Uterus (tissue), 4 donors: ENCODE data around the gene PTPN14. TPM values are rescaled to one million over a fixed set of nuclear protein-coding genes. Genes with fewer than 3 reads are reported as not detected.

Experiments
- DNase-seq, 2 donors: peaks; one replicate each; pipeline ENCODE4 v3.0.0-alpha.2; 2019 to 2020
- H3K27ac ChIP-seq, 2 donors: fragments of 200-600 bp; sonication (generic); 1 replicate in 1 of 2; 2 replicates in 1 of 2; pipeline ENCODE4 v1.5.1; 2016 to 2018
- H3K27me3 ChIP-seq, 2 donors: fragments of 200-600 bp; sonication (generic); one replicate each; pipeline ENCODE4 v1.5.1; 2018 to 2019; ENCODE audit warnings: control low read depth in 1 of 2
- H3K36me3 ChIP-seq, 2 donors: fragments of 200-600 bp; sonication (generic); one replicate each; pipeline ENCODE4 v1.5.1; 2019; ENCODE audit warnings: control low read depth in 1 of 2
- H3K4me1 ChIP-seq, 2 donors: fragments of 200-600 bp; sonication (generic); one replicate each; pipeline ENCODE4 v1.5.1; 2018 to 2019; ENCODE audit warnings: control low read depth in 1 of 2
- H3K4me3 ChIP-seq, 2 donors: fragments of 200-600 bp; sonication (generic); 1 replicate in 1 of 2; 2 replicates in 1 of 2; pipeline ENCODE4 v1.5.1; 2018 to 2019; ENCODE audit warnings: mild to moderate bottlenecking in 1 of 2
- H3K9me3 ChIP-seq, 2 donors: fragments of 200-600 bp; sonication (generic); one replicate each; pipeline ENCODE4 v1.5.1; 2019; ENCODE audit warnings: control low read depth in 1 of 2
- POLR2A ChIP-seq, 2 donors: fragments of 450-650 bp; IDR thresholded peaks; one replicate each; pipeline ENCODE4 v1.6.1; 2016; ENCODE audit warnings: antibody characterized with exemption in 2 of 2, mild to moderate bottlenecking in 1 of 2, moderate library complexity in 1 of 2
- intact Hi-C: fragments of 100-400 bp; cut with DNase I; formaldehyde crosslinking; loops from one replicate; pipeline ENCODE4 v1.15.1; 2023; ENCODE audit warnings: low total_unique reads
- total RNA-seq, 4 donors: library from RNA; depleted of rRNA in 3 of 4; stranded (reverse); fragments of >200 nt in 3 of 4; gene quantifications; one replicate each; pipeline versions ENCODE4 v1.1.0 to v1.2.4, GENCODE V29; 2014 to 2023
- TF ChIP-seq, protein P1 (sequence below), 4 experiments: fragments of 200-600 bp in 2 of 4; fragments of 450-650 bp in 2 of 4; sonication (generic) in 2 of 4; IDR thresholded peaks; one replicate each; pipeline ENCODE4 v1.5.1; 2016 to 2019; ENCODE audit warnings: antibody characterized with exemption in 4 of 4, mild to moderate bottlenecking in 2 of 4, moderate library complexity in 1 of 4
- donor health status: DM: yes; HTN: yes; CAD: no.

PTPN14 gene
- total RNA-seq, 4 donors from 2014 or later = 13.2 to 78.0 (median 30.9) TPM

- intact Hi-C loops = no loop called here
- DNase-seq = no peak
- H3K27me3 ChIP-seq = no peaks in the 10 kb centered on the region
- H3K4me3 ChIP-seq = no peak overlapping the region
- no peaks in the 10 kb centered on the region for H3K9me3 ChIP-seq
- no peak overlapping the region for H3K27ac ChIP-seq
- no peaks in the 10 kb centered on the region for H3K4me1 ChIP-seq
- TF ChIP-seq, protein P1, sequence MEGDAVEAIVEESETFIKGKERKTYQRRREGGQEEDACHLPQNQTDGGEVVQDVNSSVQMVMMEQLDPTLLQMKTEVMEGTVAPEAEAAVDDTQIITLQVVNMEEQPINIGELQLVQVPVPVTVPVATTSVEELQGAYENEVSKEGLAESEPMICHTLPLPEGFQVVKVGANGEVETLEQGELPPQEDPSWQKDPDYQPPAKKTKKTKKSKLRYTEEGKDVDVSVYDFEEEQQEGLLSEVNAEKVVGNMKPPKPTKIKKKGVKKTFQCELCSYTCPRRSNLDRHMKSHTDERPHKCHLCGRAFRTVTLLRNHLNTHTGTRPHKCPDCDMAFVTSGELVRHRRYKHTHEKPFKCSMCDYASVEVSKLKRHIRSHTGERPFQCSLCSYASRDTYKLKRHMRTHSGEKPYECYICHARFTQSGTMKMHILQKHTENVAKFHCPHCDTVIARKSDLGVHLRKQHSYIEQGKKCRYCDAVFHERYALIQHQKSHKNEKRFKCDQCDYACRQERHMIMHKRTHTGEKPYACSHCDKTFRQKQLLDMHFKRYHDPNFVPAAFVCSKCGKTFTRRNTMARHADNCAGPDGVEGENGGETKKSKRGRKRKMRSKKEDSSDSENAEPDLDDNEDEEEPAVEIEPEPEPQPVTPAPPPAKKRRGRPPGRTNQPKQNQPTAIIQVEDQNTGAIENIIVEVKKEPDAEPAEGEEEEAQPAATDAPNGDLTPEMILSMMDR (IDR thresholded peaks at IDR 0.05) = no peak
- TF ChIP-seq POLR2A (IDR thresholded peaks at IDR 0.05) = no peak
- no peaks in the 10 kb centered on the region for H3K36me3 ChIP-seq
Measured at GRCh38 chr1:214364786-214365295, 186.6 kb downstream of the PTPN14 start.

DNA sequence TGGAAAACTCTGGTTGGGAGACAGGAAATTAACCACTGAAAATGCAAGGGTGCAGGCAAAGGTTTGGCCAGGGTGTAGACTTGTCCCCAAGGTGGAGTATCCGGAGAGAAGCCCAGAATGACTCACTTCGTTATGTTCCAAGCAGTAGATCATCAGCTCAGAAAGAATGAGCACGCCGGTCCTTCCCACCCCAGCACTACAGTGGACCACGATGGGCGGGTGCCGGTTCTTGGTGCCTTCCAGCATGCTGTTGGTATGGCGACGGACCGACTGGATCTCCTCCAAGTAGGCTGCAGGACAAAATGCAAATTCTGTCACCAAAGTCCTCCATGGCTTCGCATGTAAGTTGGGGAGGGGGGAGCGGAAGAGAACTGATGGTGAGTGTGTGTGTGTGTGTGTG is 187.0 kb downstream of the PTPN14 start:
- TF ChIP-seq, protein P1 (IDR thresholded peaks at IDR 0.05) = no peak
- TF ChIP-seq POLR2A (IDR thresholded peaks at IDR 0.05) = no peak
- Histone ChIP-seq H3K4me1 (no peaks in the 10 kb centered on the region), H3K27ac (no peak overlapping the region), H3K9me3 (no peaks in the 10 kb centered on the region), H3K27me3 (no peaks in the 10 kb centered on the region), H3K4me3 (no peak overlapping the region), H3K36me3 (no peaks in the 10 kb centered on the region)
- intact Hi-C loops = no loop called here
- DNase-seq = peak in 1 of 2 donors; percentile 25

- DNase-seq = no peak
- H3K9me3 ChIP-seq = no peaks in the 10 kb centered on the region
- intact Hi-C loops = no loop called here
- no peaks in the 10 kb centered on the region for H3K27me3 ChIP-seq
- no peak for TF ChIP-seq POLR2A (IDR thresholded peaks at IDR 0.05)
- TF ChIP-seq, protein P1 (IDR thresholded peaks at IDR 0.05) = no peak
- no peaks in the 10 kb centered on the region for H3K4me1 ChIP-seq
- H3K27ac ChIP-seq = no peak overlapping the region
- no peaks in the 10 kb centered on the region for H3K36me3 ChIP-seq
- H3K4me3 ChIP-seq = no peak overlapping the region
Measured at GRCh38 chr1:214363386-214363785, 188.0 kb downstream of the PTPN14 start.

GRCh38 chr1:214362188-214362882 is 189.1 kb downstream of the PTPN14 start:
- H3K36me3 ChIP-seq = no peaks in the 10 kb centered on the region

GRCh38 chr1:214361636-214362035 is 189.8 kb downstream of the PTPN14 start:
- H3K27me3 ChIP-seq = no peaks in the 10 kb centered on the region
- intact Hi-C loops = no loop called here
- peak overlapping the region in 1 of 2 donors; percentile 24 for H3K27ac ChIP-seq
- H3K4me3 ChIP-seq = no peak overlapping the region
- no peak for TF ChIP-seq POLR2A (IDR thresholded peaks at IDR 0.05)
- TF ChIP-seq, protein P1 (IDR thresholded peaks at IDR 0.05) = no peak
- H3K9me3 ChIP-seq = no peaks in the 10 kb centered on the region
- no peaks in the 10 kb centered on the region for H3K36me3 ChIP-seq
- H3K4me1 ChIP-seq = no peaks in the 10 kb centered on the region
- DNase-seq = no peak

More at GRCh38 chr1:214362188-214362882, 189.1 kb downstream of the PTPN14 start:
- peak overlapping the region in 1 of 2 donors; percentile 57 for H3K27ac ChIP-seq
- no peak for TF ChIP-seq POLR2A (IDR thresholded peaks at IDR 0.05)
- TF ChIP-seq, protein P1 (IDR thresholded peaks at IDR 0.05) = no peak
- no peak for DNase-seq
- no peaks in the 10 kb centered on the region for H3K4me1 ChIP-seq
- no peaks in the 10 kb centered on the region for H3K9me3 ChIP-seq
- intact Hi-C loops = no loop called here
- H3K27me3 ChIP-seq = no peaks in the 10 kb centered on the region
- no peak overlapping the region for H3K4me3 ChIP-seq
